A673 (cell line): ENCODE measurements around the gene HARS1. TPM values are rescaled to one million over a fixed set of nuclear protein-coding genes. Genes with fewer than 3 reads are reported as not detected.

ENCODE experiments used
- BruUV-seq: library from RNA; stranded (reverse); fragments of 400-500 nt; replicated peaks from 2 replicates; lab custom pipeline; 2021; lab: Mats Ljungman, UMichigan
- CTCF ChIA-PET: fragments of 300-600 bp; sonication (Branson Sonifier 250); formaldehyde crosslinking; loops from one replicate; lab custom pipeline; 2022; ENCODE audit warnings: antibody characterized with exemption; lab: Charles Lee
- POLR2A ChIA-PET: fragments of 300-600 bp; sonication (Branson Sonifier 250); formaldehyde crosslinking; loops from one replicate; lab custom pipeline; 2022; ENCODE audit warnings: antibody characterized with exemption; ENCODE audit not compliant: low non-redundant PET; lab: Charles Lee
- DNase-seq: peaks from one replicate; pipeline ENCODE4 v3.0.0-alpha.2; 2015; ENCODE audit warnings: low spot score
- H3K27ac ChIP-seq: fragments of 200-600 bp; sonication (generic); 2 replicates; pipeline ENCODE4 v1.5.1; 2016; ENCODE audit warnings: mixed run types, low read depth, mild to moderate bottlenecking, mixed read lengths, antibody characterized with exemption, low read length; ENCODE audit not compliant: poor library complexity, severe bottlenecking
- H3K27me3 ChIP-seq: fragments of 200-600 bp; sonication (generic); replicated peaks from 2 replicates; pipeline ENCODE4 v1.6.1; 2017; ENCODE audit warnings: mixed run types, low read depth, mild to moderate bottlenecking, mixed read lengths, antibody characterized with exemption, low read length; ENCODE audit not compliant: insufficient read depth, poor library complexity
- H3K36me3 ChIP-seq: fragments of 200-600 bp; sonication (generic); 2 replicates; pipeline ENCODE4 v1.6.1; 2016; ENCODE audit warnings: mixed run types, mild to moderate bottlenecking, mixed read lengths, antibody characterized with exemption, low read length; ENCODE audit not compliant: insufficient read depth, poor library complexity, severe bottlenecking
- H3K4me1 ChIP-seq: fragments of 200-600 bp; sonication (generic); 2 replicates; pipeline ENCODE4 v1.6.1; 2017; ENCODE audit warnings: mixed run types, mild to moderate bottlenecking, mixed read lengths, antibody characterized with exemption, low read length; ENCODE audit not compliant: insufficient read depth, poor library complexity, severe bottlenecking
- H3K4me3 ChIP-seq: fragments of 200-600 bp; sonication (generic); 2 replicates; pipeline ENCODE4 v1.5.1; 2016; ENCODE audit warnings: low read depth, mixed run types, mild to moderate bottlenecking, mixed read lengths, low read length; ENCODE audit not compliant: poor library complexity, severe bottlenecking
- H3K9me3 ChIP-seq: fragments of 200-600 bp; sonication (generic); 2 replicates; pipeline ENCODE4 v1.6.1; 2016; ENCODE audit warnings: mixed run types, low read depth, mild to moderate bottlenecking, mixed read lengths, antibody characterized with exemption, low read length; ENCODE audit not compliant: poor library complexity, severe bottlenecking
- EZH2 ChIP-seq: fragments of 200-600 bp; sonication (generic); IDR thresholded peaks from 2 replicates; pipeline ENCODE4 v1.6.1; 2017; ENCODE audit warnings: borderline replicate concordance, low read depth, mild to moderate bottlenecking, mixed read lengths, antibody characterized with exemption, low read length; ENCODE audit not compliant: poor library complexity, severe bottlenecking
- intact Hi-C: fragments of 100-400 bp; cut with micrococcal nuclease; formaldehyde crosslinking; loops from one replicate; pipeline ENCODE4 v1.10.0; 2022; ENCODE audit not compliant: unreplicated experiment
- total RNA-seq: library from RNA; stranded (reverse); gene quantifications from 2 replicates; pipeline ENCODE4 v1.2.3, GENCODE V29; 2021
- TF ChIP-seq, protein P1 (sequence below): fragments of 300-800, 200-600 bp; sonication (generic); conservative IDR thresholded peaks from 2 replicates; pipeline ENCODE4 v1.5.1; 2017; ENCODE audit warnings: low read depth, mild to moderate bottlenecking, antibody characterized with exemption, low read length, moderate library complexity, mixed read lengths

The HARS1 gene
- total RNA-seq, 1 experiment from 2014 or later: 101 TPM

DNA sequence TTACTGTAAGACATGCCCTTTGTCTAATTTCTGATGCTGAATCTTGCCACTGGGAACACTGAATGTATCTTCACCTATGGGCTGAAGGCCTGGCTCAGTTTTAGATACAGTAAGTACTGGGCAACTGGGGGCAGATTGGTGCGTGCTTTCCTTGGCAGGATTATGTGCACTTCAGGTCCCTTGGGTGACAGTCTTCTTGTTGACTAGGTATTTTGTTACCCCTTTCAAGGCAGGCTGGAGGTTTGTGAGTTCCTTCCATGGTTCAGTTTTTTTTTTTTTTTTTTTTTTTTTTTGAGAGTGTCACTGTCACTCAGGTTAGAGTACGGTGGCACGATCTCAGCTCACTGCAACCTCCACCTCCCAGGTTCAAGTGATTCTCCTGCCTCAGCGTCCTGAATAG lies 16.6 kb upstream of the HARS1 start:
- Histone ChIP-seq H3K27me3 (no peaks in the 10 kb centered on the region), H3K36me3 (peaks cover 32% of the 10 kb centered on the region), H3K9me3 (no peaks in the 10 kb centered on the region), H3K4me3 (no peak overlapping the region), H3K27ac (no peak overlapping the region), H3K4me1 (no peaks in the 10 kb centered on the region)
- intact Hi-C loops: no loop called here
- no peak for DNase-seq
- POLR2A ChIA-PET: no interaction called here
- TF ChIP-seq, protein P1, sequence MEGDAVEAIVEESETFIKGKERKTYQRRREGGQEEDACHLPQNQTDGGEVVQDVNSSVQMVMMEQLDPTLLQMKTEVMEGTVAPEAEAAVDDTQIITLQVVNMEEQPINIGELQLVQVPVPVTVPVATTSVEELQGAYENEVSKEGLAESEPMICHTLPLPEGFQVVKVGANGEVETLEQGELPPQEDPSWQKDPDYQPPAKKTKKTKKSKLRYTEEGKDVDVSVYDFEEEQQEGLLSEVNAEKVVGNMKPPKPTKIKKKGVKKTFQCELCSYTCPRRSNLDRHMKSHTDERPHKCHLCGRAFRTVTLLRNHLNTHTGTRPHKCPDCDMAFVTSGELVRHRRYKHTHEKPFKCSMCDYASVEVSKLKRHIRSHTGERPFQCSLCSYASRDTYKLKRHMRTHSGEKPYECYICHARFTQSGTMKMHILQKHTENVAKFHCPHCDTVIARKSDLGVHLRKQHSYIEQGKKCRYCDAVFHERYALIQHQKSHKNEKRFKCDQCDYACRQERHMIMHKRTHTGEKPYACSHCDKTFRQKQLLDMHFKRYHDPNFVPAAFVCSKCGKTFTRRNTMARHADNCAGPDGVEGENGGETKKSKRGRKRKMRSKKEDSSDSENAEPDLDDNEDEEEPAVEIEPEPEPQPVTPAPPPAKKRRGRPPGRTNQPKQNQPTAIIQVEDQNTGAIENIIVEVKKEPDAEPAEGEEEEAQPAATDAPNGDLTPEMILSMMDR: no peak
- no peak for TF ChIP-seq EZH2
- no TSS peak for BruUV-seq
- CTCF ChIA-PET: no interaction called here

DNA sequence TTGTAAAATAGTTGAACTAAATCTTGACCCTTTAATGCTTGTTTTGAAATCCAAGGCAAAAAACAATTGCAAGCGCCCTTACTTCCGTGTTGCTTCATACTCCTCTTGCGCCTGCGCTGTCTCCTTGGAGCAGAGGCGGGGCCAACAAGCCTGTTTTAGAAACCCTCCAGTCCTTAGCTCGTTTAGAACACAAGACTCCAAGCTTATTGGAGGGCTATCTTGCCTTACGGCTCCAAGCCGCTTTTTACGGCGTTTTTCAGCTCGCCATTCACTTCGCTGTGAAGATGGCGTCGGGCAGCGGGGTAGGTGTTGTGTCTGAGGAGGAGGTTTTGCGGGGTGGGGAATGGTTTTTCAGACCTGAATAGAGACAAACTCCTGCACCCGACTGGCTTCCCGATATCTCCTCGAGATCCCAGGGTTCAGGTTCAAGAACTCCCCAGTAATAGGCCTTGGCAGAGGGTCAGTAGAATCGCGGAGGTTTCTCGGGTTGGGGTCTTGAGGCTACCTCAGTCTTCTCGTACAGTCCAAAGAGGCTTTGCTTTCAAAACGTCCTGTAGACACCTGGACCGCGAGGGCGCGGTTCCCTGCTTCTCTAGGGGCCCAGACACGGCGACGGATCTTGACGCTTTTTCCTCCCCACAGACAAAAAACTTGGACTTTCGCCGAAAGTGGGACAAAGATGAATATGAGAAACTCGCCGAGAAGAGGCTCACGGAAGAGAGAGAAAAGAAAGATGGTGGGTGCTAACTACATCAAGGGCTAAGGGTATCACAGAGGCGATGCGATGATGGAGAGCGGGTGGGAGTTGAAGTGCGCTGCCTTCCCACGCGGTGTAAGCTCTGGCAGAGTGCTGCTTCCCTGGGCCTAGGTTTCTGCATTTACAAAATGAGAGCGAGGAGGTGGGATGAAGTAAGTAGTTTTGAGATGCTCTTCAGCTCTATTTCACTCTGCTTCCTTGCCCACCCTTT lies 9.3 kb upstream of the HARS1 start, which contains the start of gene ZMAT2:
TSS of gene ZMAT2 (plus strand) at position 271 of the 968 bp plus-strand sequence. CDS start at position 285, 14 bp downstream.
- ChIA-PET CTCF (no interaction called here), POLR2A (interaction anchor here (0.8 to 1.0 kb wide), 2 partner anchors 10 to 53 kb away, joined by 3 to 5 read pairs; partner anchors contain the start of genes HARS1, HARS2 and IK)
- H3K27ac ChIP-seq: peak within 1 kb of the TSS; percentile 69
- TF ChIP-seq, protein P1: no peak
- no peak for TF ChIP-seq EZH2
- peaks cover 77% of the 10 kb centered on the region for H3K36me3 ChIP-seq
- no peaks in the 10 kb centered on the region for H3K27me3 ChIP-seq
- H3K9me3 ChIP-seq: no peaks in the 10 kb centered on the region
- intact Hi-C loops: no loop called here
- peak within 1 kb of the TSS; percentile 83 for H3K4me3 ChIP-seq
- BruUV-seq: TSS peak; percentile 52
- DNase-seq: peak; percentile 99
- peaks cover 10% of the 10 kb centered on the region for H3K4me1 ChIP-seq

DNA sequence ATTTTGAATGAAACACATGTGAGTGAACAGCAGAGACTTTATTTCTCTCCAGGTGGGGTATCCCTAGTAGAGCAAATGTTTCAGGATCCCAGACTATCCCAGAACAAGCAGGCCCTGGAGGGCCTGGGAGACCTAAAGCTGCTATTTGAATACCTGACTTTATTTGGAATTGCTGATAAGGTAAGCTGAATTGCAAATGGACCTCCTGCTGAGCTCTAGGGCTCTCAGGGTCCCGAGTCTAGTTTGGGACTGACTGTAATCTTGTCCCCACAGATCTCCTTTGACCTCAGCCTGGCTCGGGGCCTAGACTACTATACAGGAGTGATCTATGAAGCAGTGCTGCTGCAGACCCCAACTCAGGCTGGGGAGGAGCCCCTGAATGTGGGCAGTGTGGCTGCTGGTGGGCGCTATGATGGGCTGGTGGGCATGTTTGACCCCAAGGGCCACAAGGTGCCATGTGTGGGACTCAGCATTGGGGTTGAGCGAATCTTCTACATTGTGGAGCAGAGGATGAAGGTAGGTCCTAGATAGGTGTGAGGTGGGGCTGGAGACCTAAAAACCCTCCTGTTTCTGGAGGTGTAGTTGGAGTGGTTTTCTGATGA lies 5.8 kb upstream of the HARS1 start:
- DNase-seq: no peak
- Histone ChIP-seq H3K27ac (no peak overlapping the region), H3K9me3 (no peaks in the 10 kb centered on the region), H3K4me3 (no peak overlapping the region), H3K27me3 (no peaks in the 10 kb centered on the region), H3K36me3 (peaks cover 62% of the 10 kb centered on the region), H3K4me1 (peaks cover 18% of the 10 kb centered on the region)
- ChIA-PET CTCF (no interaction called here), POLR2A (no interaction called here)
- TF ChIP-seq, protein P1: no peak
- no peak for TF ChIP-seq EZH2
- intact Hi-C loops: no loop called here
- BruUV-seq: no TSS peak
